Naive thymus-derived CD4-positive, alpha-beta T cell (primary cell): ENCODE data around the gene TARDBP. TPM values are rescaled to one million over a fixed set of nuclear protein-coding genes. Genes with fewer than 3 reads are reported as not detected.

Experiments used
- ATAC-seq: fragments of 150-1000 bp; cut with Tn5 transposase; 2 replicates; pipeline ENCODE4 v1.10.0; 2021; ENCODE audit warnings: mild to moderate bottlenecking, moderate library complexity
- CTCF ChIA-PET: fragments of 350-600 bp; sonication (Branson Sonifier 250); formaldehyde crosslinking; loops from one replicate; lab custom pipeline; 2021; ENCODE audit warnings: antibody characterized with exemption; lab: Charles Lee
- POLR2A ChIA-PET: fragments of 350-600 bp; sonication (Branson Sonifier 250); formaldehyde crosslinking; loops from one replicate; lab custom pipeline; 2021; ENCODE audit warnings: antibody characterized with exemption, inconsistent platforms; lab: Charles Lee
- DNase-seq, 9 donors: peaks; one replicate each; pipeline versions ENCODE4 v3.0.0 to v3.0.0-alpha.2; 2020 to 2022; ENCODE audit warnings: mixed read lengths in 1 of 9
- H3K27ac ChIP-seq: one replicate; pipeline ENCODE4 v1.7.0; 2013; ENCODE audit warnings: mild to moderate bottlenecking, low read depth, low read length, moderate library complexity
- H3K27me3 ChIP-seq, 2 donors: one replicate each; pipeline ENCODE4 v1.7.0; 2013; ENCODE audit warnings: low read length in 2 of 2, mild to moderate bottlenecking in 2 of 2, moderate library complexity in 2 of 2; ENCODE audit not compliant: control insufficient read depth in 2 of 2, insufficient read depth in 2 of 2
- H3K36me3 ChIP-seq, 3 experiments: 1 replicate in 2 of 3; 2 replicates in 1 of 3; pipeline ENCODE4 v1.7.0; 2013; ENCODE audit warnings: low read length in 3 of 3, mild to moderate bottlenecking in 3 of 3, moderate library complexity in 1 of 3; ENCODE audit not compliant: insufficient read depth in 3 of 3, control insufficient read depth in 2 of 3
- H3K4me1 ChIP-seq, 2 donors: one replicate each; pipeline ENCODE4 v1.7.0; 2013; ENCODE audit warnings: low read length in 2 of 2, mild to moderate bottlenecking in 2 of 2, moderate library complexity in 1 of 2; ENCODE audit not compliant: control insufficient read depth in 2 of 2, insufficient read depth in 2 of 2
- H3K4me3 ChIP-seq: 2 replicates; pipeline ENCODE4 v1.7.0; 2013; ENCODE audit warnings: mild to moderate bottlenecking, low read length
- H3K9me3 ChIP-seq, 3 experiments: 1 replicate in 2 of 3; 2 replicates in 1 of 3; pipeline ENCODE4 v1.7.0; 2013; ENCODE audit warnings: low read length in 3 of 3; ENCODE audit not compliant: control insufficient read depth in 2 of 3
- H3K27ac Mint-ChIP-seq, 9 donors: one replicate each; pipeline ENCODE4 v1.8.0; 2020 to 2022; ENCODE audit warnings: mixed read lengths in 9 of 9, mild to moderate bottlenecking in 8 of 9, moderate library complexity in 5 of 9, inconsistent platforms in 2 of 9
- H3K27me3 Mint-ChIP-seq, 5 donors: one replicate each; pipeline ENCODE4 v1.8.0; 2021 to 2022; ENCODE audit warnings: mixed read lengths in 5 of 5, mild to moderate bottlenecking in 1 of 5
- H3K36me3 Mint-ChIP-seq, 5 donors: one replicate each; pipeline ENCODE4 v1.8.0; 2020 to 2022; ENCODE audit warnings: mixed read lengths in 5 of 5, mild to moderate bottlenecking in 3 of 5, inconsistent platforms in 1 of 5
- H3K4me1 Mint-ChIP-seq, 7 donors: one replicate each; pipeline ENCODE4 v1.8.0; 2020 to 2022; ENCODE audit warnings: mixed read lengths in 7 of 7, mild to moderate bottlenecking in 3 of 7, inconsistent platforms in 1 of 7
- H3K4me3 Mint-ChIP-seq, 10 donors: one replicate each; pipeline ENCODE4 v1.8.0; 2020 to 2022; ENCODE audit warnings: mild to moderate bottlenecking in 10 of 10, mixed read lengths in 10 of 10, moderate library complexity in 6 of 10, inconsistent platforms in 2 of 10
- H3K9me3 Mint-ChIP-seq, 11 donors: one replicate each; pipeline ENCODE4 v1.8.0; 2020 to 2022; ENCODE audit warnings: mixed read lengths in 11 of 11, mild to moderate bottlenecking in 4 of 11, inconsistent platforms in 1 of 11, moderate library complexity in 1 of 11
- intact Hi-C, 2 donors: fragments of 100-400 bp; cut with micrococcal nuclease; formaldehyde crosslinking; loops; one replicate each; pipeline ENCODE4 v1.15.1; 2023
- polyA plus RNA-seq, 2 donors: library from polyadenylated mRNA; unstranded; fragments of 300-500 nt; fragmentation: Illumina TruSeq; gene quantifications; one replicate each; pipeline ENCODE4 v1.2.3, GENCODE V29; 2021
- total RNA-seq, 6 experiments: library from RNA in 5 of 6; stranded (reverse) in 5 of 6; gene quantifications; 1 replicate in 5 of 6; 2 replicates in 1 of 6; pipeline ENCODE4 v1.2.3 and lab custom pipeline; 2021 to 2026

Gene TARDBP
- total and polyA plus RNA-seq, 7 experiments from 2014 or later = 55.0 to 196 (median 171) TPM

- Mint-ChIP-seq H3K4me3 (no peak overlapping the region), H3K9me3 (no peaks in the 10 kb centered on the region), H3K27me3 (no peaks in the 10 kb centered on the region), H3K36me3 (peaks cover 0 to 49% (median 21%) of the 10 kb centered on the region in 5 donors), H3K4me1 (peaks cover 5 to 25% (median 11%) of the 10 kb centered on the region in 7 donors), H3K27ac (no peak overlapping the region)
- ChIA-PET CTCF (no interaction called here), POLR2A (no interaction called here)
- Histone ChIP-seq H3K4me1 (peaks cover 3 to 10% of the 10 kb centered on the region in 2 donors), H3K27ac (no peak overlapping the region), H3K36me3 (peaks cover 13 to 56% (median 24%) of the 10 kb centered on the region in 3 experiments), H3K4me3 (no peak overlapping the region), H3K27me3 (no peaks in the 10 kb centered on the region), H3K9me3 (peaks cover 0 to 4% (median 0%) of the 10 kb centered on the region in 3 experiments)
- ATAC-seq (no peak), DNase-seq (no peak)
- intact Hi-C loops = no loop called here
Measured at GRCh38 chr1:11065796-11066195, 53.3 kb downstream of the TARDBP start.

- Histone ChIP-seq H3K9me3 (peaks cover 0 to 4% (median 0%) of the 10 kb centered on the region in 3 experiments), H3K27ac (no peak overlapping the region), H3K36me3 (peaks cover 24 to 78% (median 24%) of the 10 kb centered on the region in 3 experiments), H3K4me3 (no peak overlapping the region), H3K27me3 (no peaks in the 10 kb centered on the region), H3K4me1 (no peaks in the 10 kb centered on the region)
- ATAC-seq (no peak), DNase-seq (no peak)
- intact Hi-C loops = no loop called here
- peaks cover 0 to 10% (median 3%) of the 10 kb centered on the region in 7 donors for H3K4me1 Mint-ChIP-seq
- H3K27me3 Mint-ChIP-seq = no peaks in the 10 kb centered on the region
- peaks cover 0 to 64% (median 24%) of the 10 kb centered on the region in 5 donors for H3K36me3 Mint-ChIP-seq
- H3K9me3 Mint-ChIP-seq = no peaks in the 10 kb centered on the region
- H3K27ac Mint-ChIP-seq = no peak overlapping the region
- ChIA-PET POLR2A (no interaction called here), CTCF (interaction anchor here (0.6 kb wide), 1 partner anchor 72 kb away, joined by 3 read pairs; no protein-coding TSS in a partner anchor)
- H3K4me3 Mint-ChIP-seq = no peak overlapping the region
Measured at GRCh38 chr1:11067716-11068599, 55.5 kb downstream of the TARDBP start.

GRCh38 chr1:11068600-11069473, 56.4 kb downstream of the TARDBP start:
- H3K9me3 ChIP-seq = peaks cover 0 to 4% (median 0%) of the 10 kb centered on the region in 3 experiments
- intact Hi-C loops = no loop called here
- no peaks in the 10 kb centered on the region for H3K9me3 Mint-ChIP-seq
- no peaks in the 10 kb centered on the region for H3K4me1 ChIP-seq
- H3K4me3 Mint-ChIP-seq = no peak overlapping the region
- DNase-seq (no peak), ATAC-seq (no peak)
- POLR2A ChIA-PET = no interaction called here
- CTCF ChIA-PET = interaction anchor here (0.6 kb wide), 1 partner anchor 72 kb away, joined by 3 read pairs; no protein-coding TSS in a partner anchor
- H3K27me3 ChIP-seq = no peaks in the 10 kb centered on the region
- H3K27me3 Mint-ChIP-seq = no peaks in the 10 kb centered on the region
- H3K27ac ChIP-seq = no peak overlapping the region
- H3K36me3 Mint-ChIP-seq = peaks cover 0 to 65% (median 24%) of the 10 kb centered on the region in 5 donors
- H3K36me3 ChIP-seq = peaks cover 25 to 87% (median 27%) of the 10 kb centered on the region in 3 experiments
- H3K4me3 ChIP-seq = no peak overlapping the region
- peaks cover 0 to 5% (median 0%) of the 10 kb centered on the region in 7 donors for H3K4me1 Mint-ChIP-seq
- H3K27ac Mint-ChIP-seq = peak overlapping the region in 1 of 9 donors; percentile 52

GRCh38 chr1:11070876-11071275, 58.4 kb downstream of the TARDBP start:
- Histone ChIP-seq H3K9me3 (no peaks in the 10 kb centered on the region), H3K36me3 (peaks cover 33 to 96% (median 35%) of the 10 kb centered on the region in 3 experiments), H3K27me3 (no peaks in the 10 kb centered on the region), H3K27ac (no peak overlapping the region), H3K4me3 (no peak overlapping the region), H3K4me1 (no peaks in the 10 kb centered on the region)
- intact Hi-C loops = no loop called here
- no peak for DNase-seq
- Mint-ChIP-seq H3K36me3 (peaks cover 0 to 63% (median 16%) of the 10 kb centered on the region in 5 donors), H3K9me3 (no peaks in the 10 kb centered on the region), H3K27ac (peak overlapping the region in 1 of 9 donors; percentile 75), H3K4me1 (peaks cover 0 to 5% (median 0%) of the 10 kb centered on the region in 7 donors), H3K4me3 (no peak overlapping the region), H3K27me3 (no peaks in the 10 kb centered on the region)
- POLR2A ChIA-PET = no interaction called here
- ATAC-seq = no peak
- CTCF ChIA-PET = interaction anchor here (0.6 to 0.8 kb wide), 3 partner anchors 113 to 913 kb away, joined by 3 to 4 read pairs (median 3); no protein-coding TSS in a partner anchor

GRCh38 chr1:11071463-11072215, 59.2 kb downstream of the TARDBP start:
- H3K4me1 Mint-ChIP-seq = peaks cover 0 to 5% (median 0%) of the 10 kb centered on the region in 7 donors
- H3K4me1 ChIP-seq = no peaks in the 10 kb centered on the region
- H3K27me3 ChIP-seq = no peaks in the 10 kb centered on the region
- H3K36me3 ChIP-seq = peaks cover 33 to 96% (median 39%) of the 10 kb centered on the region in 3 experiments
- peak overlapping the region in 5 of 9 donors; percentile 4 to 88 (median 71) for H3K27ac Mint-ChIP-seq
- H3K9me3 ChIP-seq = no peaks in the 10 kb centered on the region
- ChIA-PET POLR2A (no interaction called here), CTCF (interaction anchor here (0.7 kb wide), 1 partner anchor 224 kb away, joined by 3 read pairs; no protein-coding TSS in a partner anchor)
- H3K27me3 Mint-ChIP-seq = no peaks in the 10 kb centered on the region
- no peak overlapping the region for H3K4me3 Mint-ChIP-seq
- intact Hi-C loops = no loop called here
- no peak overlapping the region for H3K4me3 ChIP-seq
- DNase-seq (no peak), ATAC-seq (no peak)
- H3K36me3 Mint-ChIP-seq = peaks cover 0 to 61% (median 19%) of the 10 kb centered on the region in 5 donors
- no peaks in the 10 kb centered on the region for H3K9me3 Mint-ChIP-seq
- H3K27ac ChIP-seq = no peak overlapping the region
